ENCODE results near the gene WNT8A.

WNT8A gene

GRCh38 chr5:138083702-138084101 lies at the start of gene WNT8A:
Gene WNT8A, plus strand, starts transcription at chr5:138084033. Its CDS starts 95 bp downstream, at chr5:138084128.
- Histone ChIP-seq H2AFZ (ENCODE audit: low read depth, low read length) (0 out of 2 replicates have a peak within 1 kb of the TSS, but pooled peaks have one; percentile 46), H3K4me3 (ENCODE audit: low read length) (no peak within 1 kb of the TSS), H4K20me1 (ENCODE audit: insufficient read depth, low read length) (no peaks in the 10 kb centered on the region), H3K9ac (ENCODE audit: low read length) (no peak within 1 kb of the TSS), H3K27ac (ENCODE audit: low read length) (no peak within 1 kb of the TSS), H3K9me3 (ENCODE audit: insufficient read depth, low read length) (no peaks in the 10 kb centered on the region), H3K27me3 (ENCODE audit: low read depth, low read length) (no peaks in the 10 kb centered on the region), H3K4me2 (ENCODE audit: low read length) (no peak within 1 kb of the TSS), H3K4me1 (ENCODE audit: low read length) (peaks cover 26% of the 10 kb centered on the region), H3K79me2 (ENCODE audit: low read length) (no peaks in the 10 kb centered on the region), H3K36me3 (replicated peaks; ENCODE audit: low read depth, low read length) (no peaks in the 10 kb centered on the region)
- TF ChIP-seq EZH2phosphoT487 (IDR thresholded peaks at IDR 0.05; ENCODE audit: low read depth) (no peak), CTCF (IDR thresholded peaks at IDR 0.05; ENCODE audit: low read depth, low read length) (no peak)

DNA sequence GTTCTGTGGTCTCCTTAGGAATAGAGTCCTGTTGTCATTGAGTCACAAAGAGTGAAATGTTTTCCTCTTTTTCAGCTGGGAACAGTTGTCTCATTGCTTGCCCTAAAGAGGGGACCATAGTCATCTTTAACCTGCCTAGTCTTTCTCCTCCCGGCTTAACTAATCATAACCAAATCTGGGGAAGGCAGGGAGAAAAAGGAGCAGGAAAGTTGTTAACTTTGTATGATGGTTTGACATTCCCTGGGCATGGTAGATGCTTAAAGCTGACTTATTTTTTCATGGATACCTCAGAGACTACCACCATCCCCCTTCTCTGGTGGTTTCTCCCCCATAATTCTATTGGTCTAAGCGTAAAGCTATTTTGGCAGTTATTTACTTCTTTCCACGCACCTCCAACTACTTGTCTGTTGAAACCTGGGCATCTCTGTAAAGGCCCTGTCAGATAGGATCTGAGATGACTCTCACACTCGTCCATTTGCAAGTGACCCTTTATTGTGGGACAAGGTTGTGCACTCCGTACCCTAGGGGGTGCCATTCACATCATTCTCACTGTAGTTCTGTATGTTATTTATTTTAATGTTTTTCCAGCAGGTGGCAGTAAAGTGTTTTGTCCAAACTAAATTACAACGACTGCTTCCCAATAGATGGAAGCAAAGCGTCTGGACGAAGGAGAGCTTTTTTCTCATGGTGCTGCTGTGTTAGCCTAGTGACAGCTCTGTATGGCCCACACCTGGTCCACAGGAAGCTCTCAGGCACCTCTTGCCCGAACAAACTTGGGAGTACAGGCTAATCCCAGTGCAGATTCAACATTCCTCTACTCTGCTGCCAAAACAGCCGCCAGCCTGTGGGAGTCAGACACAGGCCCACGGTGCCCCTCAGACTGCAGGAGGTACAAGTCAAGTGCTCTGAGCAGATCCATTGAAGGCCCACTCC lies 48.0 kb upstream of the WNT8A start:
- peaks cover 12% of the 10 kb centered on the region; the same call in 1 of the 2 replicates for H4K20me1 ChIP-seq (ENCODE audit: insufficient read depth, low read length)
- H3K4me2 ChIP-seq (ENCODE audit: low read length): peak overlapping the region; percentile 46
- peaks cover 19% of the 10 kb centered on the region for H3K79me2 ChIP-seq (ENCODE audit: low read length)
- peaks cover 54% of the 10 kb centered on the region for H3K4me1 ChIP-seq (ENCODE audit: low read length)
- no peaks in the 10 kb centered on the region for H3K27me3 ChIP-seq (ENCODE audit: low read depth, low read length)
- no peak overlapping the region for H2AFZ ChIP-seq (ENCODE audit: low read depth, low read length)
- no peak overlapping the region for H3K4me3 ChIP-seq (ENCODE audit: low read length)
- no peaks in the 10 kb centered on the region for H3K9me3 ChIP-seq (ENCODE audit: insufficient read depth, low read length)
- TF ChIP-seq EZH2phosphoT487 (IDR thresholded peaks at IDR 0.05; ENCODE audit: low read depth): no peak
- peak; percentile 92 for TF ChIP-seq CTCF (IDR thresholded peaks at IDR 0.05; ENCODE audit: low read depth, low read length)
- peaks cover 3% of the 10 kb centered on the region for H3K36me3 ChIP-seq (replicated peaks; ENCODE audit: low read depth, low read length)
- no peak overlapping the region for H3K9ac ChIP-seq (ENCODE audit: low read length)
- no peak overlapping the region for H3K27ac ChIP-seq (ENCODE audit: low read length)

DNA sequence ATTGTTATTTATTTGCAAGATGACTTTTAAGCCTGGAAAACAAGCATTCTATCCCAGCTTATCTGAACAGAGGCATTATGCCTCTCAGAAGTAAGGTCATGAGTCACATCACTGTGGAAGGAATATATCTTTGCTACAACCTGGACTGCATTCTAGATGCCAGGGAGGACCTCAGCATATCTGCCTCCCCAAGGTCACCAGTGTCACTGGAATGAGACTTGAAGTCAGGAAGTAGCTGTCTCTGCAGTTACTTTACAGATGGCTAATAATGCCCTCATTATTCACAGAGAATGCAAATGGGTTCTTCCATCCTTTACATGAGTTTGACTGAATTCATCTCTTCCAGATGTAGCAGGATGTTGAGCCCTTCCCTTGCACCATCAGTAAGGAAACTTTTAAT lies 46.6 kb upstream of the WNT8A start:
- Histone ChIP-seq H3K4me1 (ENCODE audit: low read length) (peaks cover 55% of the 10 kb centered on the region), H3K9me3 (ENCODE audit: insufficient read depth, low read length) (no peaks in the 10 kb centered on the region), H3K27ac (ENCODE audit: low read length) (peak overlapping the region; percentile 90), H3K4me2 (ENCODE audit: low read length) (peak overlapping the region; percentile 79), H4K20me1 (ENCODE audit: insufficient read depth, low read length) (no peaks in the 10 kb centered on the region), H3K79me2 (ENCODE audit: low read length) (peaks cover 5% of the 10 kb centered on the region; the same call in 1 of the 2 replicates), H3K4me3 (ENCODE audit: low read length) (peak overlapping the region; percentile 53), H3K36me3 (replicated peaks; ENCODE audit: low read depth, low read length) (no peaks in the 10 kb centered on the region), H3K9ac (ENCODE audit: low read length) (peak overlapping the region; percentile 31; the same call in 1 of the 2 replicates), H3K27me3 (ENCODE audit: low read depth, low read length) (no peaks in the 10 kb centered on the region), H2AFZ (ENCODE audit: low read depth, low read length) (no peak overlapping the region)
- TF ChIP-seq CTCF (IDR thresholded peaks at IDR 0.05; ENCODE audit: low read depth, low read length) (no peak), EZH2phosphoT487 (IDR thresholded peaks at IDR 0.05; ENCODE audit: low read depth) (no peak)

DNA sequence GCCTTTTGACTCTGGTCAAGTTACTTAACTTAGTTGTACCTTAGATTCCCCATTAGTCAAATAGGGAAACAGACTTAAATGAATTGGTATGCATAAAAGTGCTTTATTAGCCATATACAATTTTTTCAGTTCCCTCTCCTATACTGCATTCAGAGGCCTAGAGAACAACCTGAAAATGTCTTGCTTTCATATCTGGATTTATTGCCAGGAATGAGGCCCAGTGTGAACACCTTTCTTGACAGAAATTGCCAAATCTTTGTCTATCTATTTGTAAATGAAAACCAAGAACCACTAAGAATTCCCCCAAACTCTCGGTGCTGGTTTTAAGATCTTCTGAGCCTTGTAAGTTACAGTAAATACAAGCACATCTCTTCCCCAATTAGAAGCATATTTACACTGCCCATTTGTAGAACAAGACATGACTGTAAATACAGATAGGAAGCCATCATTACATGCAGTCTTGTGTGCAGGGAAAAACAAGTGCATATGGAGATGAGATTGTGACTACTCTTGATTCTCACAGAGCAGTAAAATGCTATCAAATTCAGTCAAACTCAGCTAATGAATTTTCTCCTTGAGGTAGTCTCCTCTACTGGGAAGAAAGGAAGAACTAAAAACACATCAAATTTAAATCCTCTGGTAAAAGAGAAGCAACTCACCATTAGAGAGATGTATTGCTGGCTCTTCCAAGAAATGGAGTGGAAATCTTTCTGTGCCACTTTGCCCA lies 45.8 kb upstream of the WNT8A start:
- H3K36me3 ChIP-seq (replicated peaks; ENCODE audit: low read depth, low read length): no peaks in the 10 kb centered on the region
- H3K9ac ChIP-seq (ENCODE audit: low read length): peak overlapping the region; percentile 42; the same call in 1 of the 2 replicates
- no peaks in the 10 kb centered on the region for H3K27me3 ChIP-seq (ENCODE audit: low read depth, low read length)
- H3K4me2 ChIP-seq (ENCODE audit: low read length): peak overlapping the region; percentile 79
- peak overlapping the region; percentile 53 for H3K4me3 ChIP-seq (ENCODE audit: low read length)
- TF ChIP-seq EZH2phosphoT487 (IDR thresholded peaks at IDR 0.05; ENCODE audit: low read depth): no peak
- no peak for TF ChIP-seq CTCF (IDR thresholded peaks at IDR 0.05; ENCODE audit: low read depth, low read length)
- no peak overlapping the region for H2AFZ ChIP-seq (ENCODE audit: low read depth, low read length)
- no peaks in the 10 kb centered on the region for H4K20me1 ChIP-seq (ENCODE audit: insufficient read depth, low read length)
- no peaks in the 10 kb centered on the region for H3K79me2 ChIP-seq (ENCODE audit: low read length)
- peak overlapping the region; percentile 90 for H3K27ac ChIP-seq (ENCODE audit: low read length)
- H3K9me3 ChIP-seq (ENCODE audit: insufficient read depth, low read length): no peaks in the 10 kb centered on the region
- H3K4me1 ChIP-seq (ENCODE audit: low read length): peaks cover 59% of the 10 kb centered on the region

Data from OCI-LY3 (cell line).